Stimulated activated naive B cell treated with anti-CD40 and anti-IgM and Interleukin-4, amounts not matched to agents 10 μg/mL and 1 μg/mL and 100 μg/mL, for 72 hours (primary cell): Measurements from ENCODE around the gene ZBED1.
A peak's percentile ranks its signal among the peaks of the same experiment; 100 is the strongest.
"Not testable (repeated sequence)": the region's sequence is repeated elsewhere in the genome, so short reads cannot be mapped to it uniquely, and the experiment has no call there.

Source experiments
- ATAC-seq, 2 donors: fragments of 150-1000 bp; cut with Tn5 transposase; replicated peaks; 2 replicates each; pipeline ENCODE4 v1.10.0; 2021; ENCODE audit warnings: moderate library complexity in 1 of 2
- DNase-seq: peaks from one replicate; pipeline ENCODE4 v3.0.0; 2021
- H3K27ac Mint-ChIP-seq: one replicate; pipeline ENCODE4 v1.8.0; 2022; ENCODE audit warnings: mild to moderate bottlenecking, mixed read lengths
- H3K27me3 Mint-ChIP-seq, 2 donors: one replicate each; pipeline ENCODE4 v1.8.0; 2022; ENCODE audit warnings: mixed read lengths in 2 of 2
- H3K36me3 Mint-ChIP-seq, 2 donors: one replicate each; pipeline ENCODE4 v1.8.0; 2022; ENCODE audit warnings: mixed read lengths in 2 of 2, mild to moderate bottlenecking in 1 of 2
- H3K4me1 Mint-ChIP-seq, 2 donors: one replicate each; pipeline ENCODE4 v1.8.0; 2022; ENCODE audit warnings: mixed read lengths in 2 of 2, mild to moderate bottlenecking in 1 of 2
- H3K4me3 Mint-ChIP-seq, 2 donors: one replicate each; pipeline ENCODE4 v1.8.0; 2022; ENCODE audit warnings: mild to moderate bottlenecking in 2 of 2, mixed read lengths in 2 of 2, moderate library complexity in 1 of 2
- H3K9me3 Mint-ChIP-seq, 2 donors: one replicate each; pipeline ENCODE4 v1.8.0; 2022; ENCODE audit warnings: mixed read lengths in 2 of 2, mild to moderate bottlenecking in 1 of 2

ZBED1 gene

GRCh38 chrX:2534261-2535021 lies 33.7 kb upstream of the ZBED1 start:
- H3K27me3 Mint-ChIP-seq, result peaks cover 0 to 12% of the 10 kb centered on the region in 2 donors
- H3K27ac Mint-ChIP-seq, ATAC-seq, H3K36me3 Mint-ChIP-seq, H3K4me3 Mint-ChIP-seq, DNase-seq, H3K9me3 Mint-ChIP-seq, H3K4me1 Mint-ChIP-seq: not testable (repeated sequence)

- no peak overlapping the region for H3K27ac Mint-ChIP-seq
- H3K9me3 Mint-ChIP-seq, result peaks cover 0 to 4% of the 10 kb centered on the region in 2 donors
- H3K4me3 Mint-ChIP-seq, result no peak overlapping the region
- H3K4me1 Mint-ChIP-seq, result no peaks in the 10 kb centered on the region
- DNase-seq (no peak), ATAC-seq (no peak)
- no peaks in the 10 kb centered on the region for H3K36me3 Mint-ChIP-seq
- H3K27me3 Mint-ChIP-seq, result peaks cover 0 to 9% of the 10 kb centered on the region in 2 donors
These were observed 32.6 kb upstream of the ZBED1 start for GRCh38 chrX:2533424-2533823.

- peak; percentile 59 to 62 for ATAC-seq
- Mint-ChIP-seq H3K36me3 (peaks cover 16 to 23% of the 10 kb centered on the region in 2 donors), H3K4me1 (peaks cover 10 to 14% of the 10 kb centered on the region in 2 donors), H3K27me3 (peaks cover 7 to 10% of the 10 kb centered on the region in 2 donors), H3K9me3 (peaks cover 15 to 16% of the 10 kb centered on the region in 2 donors), H3K4me3 (peak overlapping the region in 1 of 2 donors; percentile 37), H3K27ac (peak overlapping the region; percentile 65)
- peak; percentile 33 for DNase-seq
These were observed 25.6 kb upstream of the ZBED1 start for GRCh38 chrX:2526390-2526789.

- no peak overlapping the region for H3K27ac Mint-ChIP-seq
- ATAC-seq (no peak), DNase-seq (no peak)
These were observed 23.1 kb upstream of the ZBED1 start for GRCh38 chrX:2523911-2524310.

GRCh38 chrX:2521927-2522386 lies 21.2 kb upstream of the ZBED1 start:
- H3K4me3 Mint-ChIP-seq, result peak overlapping the region; percentile 68 to 77
- H3K27ac Mint-ChIP-seq, result peak overlapping the region; percentile 96
- no peak for ATAC-seq
- no peak for DNase-seq
- peaks cover 20 to 22% of the 10 kb centered on the region in 2 donors for H3K4me1 Mint-ChIP-seq
- peaks cover 11 to 12% of the 10 kb centered on the region in 2 donors for H3K9me3 Mint-ChIP-seq
- H3K36me3 Mint-ChIP-seq, result peaks cover 13 to 18% of the 10 kb centered on the region in 2 donors
- H3K27me3 Mint-ChIP-seq, result peaks cover 4 to 6% of the 10 kb centered on the region in 2 donors

More at GRCh38 chrX:2523911-2524310, 23.1 kb upstream of the ZBED1 start:
- peaks cover 15 to 16% of the 10 kb centered on the region in 2 donors for H3K9me3 Mint-ChIP-seq
- no peak overlapping the region for H3K4me3 Mint-ChIP-seq
- H3K36me3 Mint-ChIP-seq, result peaks cover 17 to 23% of the 10 kb centered on the region in 2 donors
- H3K27me3 Mint-ChIP-seq, result peaks cover 7 to 10% of the 10 kb centered on the region in 2 donors
- H3K4me1 Mint-ChIP-seq, result peaks cover 10 to 16% of the 10 kb centered on the region in 2 donors

- Mint-ChIP-seq H3K4me1 (peaks cover 20% of the 10 kb centered on the region in 2 donors), H3K36me3 (peaks cover 7 to 12% of the 10 kb centered on the region in 2 donors), H3K4me3 (peak overlapping the region; percentile 68 to 77), H3K27me3 (peaks cover 0 to 4% of the 10 kb centered on the region in 2 donors), H3K9me3 (peaks cover 5% of the 10 kb centered on the region in 2 donors), H3K27ac (peak overlapping the region; percentile 96)
- ATAC-seq, result peak; percentile 95
- DNase-seq, result peak; percentile 76
These were observed 20.5 kb upstream of the ZBED1 start for GRCh38 chrX:2521092-2521926.

GRCh38 chrX:2520539-2520938 lies 19.8 kb upstream of the ZBED1 start:
- no peak overlapping the region for H3K4me3 Mint-ChIP-seq
- peaks cover 0 to under 1% of the 10 kb centered on the region in 2 donors for H3K27me3 Mint-ChIP-seq
- H3K27ac Mint-ChIP-seq, result no peak overlapping the region
- H3K4me1 Mint-ChIP-seq, result peaks cover 21 to 27% of the 10 kb centered on the region in 2 donors
- peaks cover 5 to 8% of the 10 kb centered on the region in 2 donors for H3K36me3 Mint-ChIP-seq
- peaks cover 0 to 1% of the 10 kb centered on the region in 2 donors for H3K9me3 Mint-ChIP-seq
- DNase-seq (no peak), ATAC-seq (no peak)

GRCh38 chrX:2519638-2520037 lies 18.9 kb upstream of the ZBED1 start:
- not testable (repeated sequence) for H3K4me3 Mint-ChIP-seq, H3K27me3 Mint-ChIP-seq, ATAC-seq, H3K9me3 Mint-ChIP-seq, H3K36me3 Mint-ChIP-seq, DNase-seq, H3K27ac Mint-ChIP-seq
- H3K4me1 Mint-ChIP-seq, result peaks cover 22 to 33% of the 10 kb centered on the region in 2 donors

- peak overlapping the region; percentile 49 to 61 for H3K4me3 Mint-ChIP-seq
- peak overlapping the region; percentile 83 for H3K27ac Mint-ChIP-seq
These were observed 16.3 kb upstream of the ZBED1 start for GRCh38 chrX:2517055-2517454.

GRCh38 chrX:2516623-2517022 lies 15.8 kb upstream of the ZBED1 start:
- ATAC-seq, result peak; percentile 66 to 68
- Mint-ChIP-seq H3K27ac (peak overlapping the region; percentile 83), H3K4me1 (peaks cover 28 to 47% of the 10 kb centered on the region in 2 donors), H3K9me3 (no peaks in the 10 kb centered on the region), H3K4me3 (peak overlapping the region; percentile 49 to 61), H3K36me3 (peaks cover 3% of the 10 kb centered on the region in 2 donors), H3K27me3 (no peaks in the 10 kb centered on the region)
- peak; percentile 33 for DNase-seq

More at GRCh38 chrX:2517055-2517454, 16.3 kb upstream of the ZBED1 start:
- Mint-ChIP-seq H3K9me3 (no peaks in the 10 kb centered on the region), H3K36me3 (peaks cover 3% of the 10 kb centered on the region in 2 donors), H3K4me1 (peaks cover 27 to 43% of the 10 kb centered on the region in 2 donors), H3K27me3 (no peaks in the 10 kb centered on the region)
- no peak for DNase-seq
- ATAC-seq, result peak; percentile 7 to 8

GRCh38 chrX:2514131-2514530 lies 13.4 kb upstream of the ZBED1 start:
- H3K4me1 Mint-ChIP-seq, result peaks cover 26 to 51% of the 10 kb centered on the region in 2 donors
- no peak overlapping the region for H3K4me3 Mint-ChIP-seq
- no peaks in the 10 kb centered on the region for H3K36me3 Mint-ChIP-seq
- peak in 1 of 2 donors; percentile 15 for ATAC-seq
- no peak overlapping the region for H3K27ac Mint-ChIP-seq
- no peak for DNase-seq
- H3K27me3 Mint-ChIP-seq, result no peaks in the 10 kb centered on the region
- no peaks in the 10 kb centered on the region for H3K9me3 Mint-ChIP-seq

- DNase-seq (no peak), ATAC-seq (no peak)
- Mint-ChIP-seq H3K9me3 (no peaks in the 10 kb centered on the region), H3K27me3 (no peaks in the 10 kb centered on the region), H3K4me1 (peaks cover 30 to 58% of the 10 kb centered on the region in 2 donors), H3K27ac (no peak overlapping the region), H3K36me3 (no peaks in the 10 kb centered on the region), H3K4me3 (no peak overlapping the region)
These were observed 12.4 kb upstream of the ZBED1 start for GRCh38 chrX:2513121-2513664.

GRCh38 chrX:2512501-2512900 lies 11.7 kb upstream of the ZBED1 start:
- H3K4me1 Mint-ChIP-seq, result peaks cover 28 to 51% of the 10 kb centered on the region in 2 donors
- H3K4me3 Mint-ChIP-seq, result no peak overlapping the region
- DNase-seq (no peak), ATAC-seq (no peak)
- no peaks in the 10 kb centered on the region for H3K9me3 Mint-ChIP-seq
- no peaks in the 10 kb centered on the region for H3K27me3 Mint-ChIP-seq
- H3K36me3 Mint-ChIP-seq, result no peaks in the 10 kb centered on the region
- no peak overlapping the region for H3K27ac Mint-ChIP-seq

- H3K27me3 Mint-ChIP-seq, result no peaks in the 10 kb centered on the region
- H3K4me1 Mint-ChIP-seq, result peaks cover 21 to 43% of the 10 kb centered on the region in 2 donors
- DNase-seq (no peak), ATAC-seq (no peak)
- no peaks in the 10 kb centered on the region for H3K9me3 Mint-ChIP-seq
- H3K4me3 Mint-ChIP-seq, result no peak overlapping the region
- H3K36me3 Mint-ChIP-seq, result no peaks in the 10 kb centered on the region
- H3K27ac Mint-ChIP-seq, result no peak overlapping the region
These were observed 10.6 kb upstream of the ZBED1 start for GRCh38 chrX:2511326-2511725.
